Hematopoietic multipotent progenitor cell treated with erythropoietin and hydrocortisone succinate and interleukin-3 and kit ligand, for 15 days (in vitro differentiated cells): ENCODE data around the gene DSTYK.

Experiments used
- DNase-seq: peaks from one replicate; pipeline ENCODE4 v3.0.0-alpha.2; 2015; ENCODE audit warnings: low spot score

The DSTYK gene

DNA sequence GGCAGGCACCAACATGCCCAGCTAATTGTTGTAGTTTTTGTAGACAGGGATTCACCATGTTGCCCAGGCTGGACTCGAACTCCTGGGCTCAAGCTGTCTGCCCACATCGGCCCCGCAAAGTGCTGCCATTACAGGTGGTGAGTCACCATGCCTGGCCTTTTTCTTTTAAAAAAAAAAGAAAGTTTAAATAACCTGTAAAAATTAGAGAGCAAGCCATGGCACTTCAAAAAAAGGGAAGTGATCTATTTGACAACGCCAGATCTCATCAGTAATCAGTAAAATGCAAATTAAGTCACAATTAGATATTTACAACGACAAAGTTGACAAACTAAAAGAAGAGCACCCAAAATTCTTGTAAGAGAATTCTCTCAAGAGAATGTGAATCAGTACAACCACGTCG, 86.8 kb downstream of the DSTYK start:
- DNase-seq = no peak

DNA sequence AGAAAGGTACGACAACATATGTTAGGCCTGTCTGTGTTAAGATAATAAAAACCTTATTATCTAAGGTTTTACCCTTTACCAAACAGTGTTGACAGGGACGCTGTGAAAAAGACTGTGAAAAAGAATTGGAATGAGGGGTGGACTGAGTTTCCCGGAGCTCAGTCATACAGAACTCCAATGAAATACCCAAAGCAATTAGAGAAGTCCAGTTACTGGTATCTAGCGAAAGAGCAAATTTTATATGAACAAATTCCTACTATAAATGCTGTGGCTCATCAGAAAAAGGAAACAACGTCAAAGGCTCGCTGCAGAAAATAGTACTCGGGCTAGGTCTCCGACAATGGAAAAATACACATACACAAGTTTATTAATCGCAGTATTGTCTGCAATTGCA, 89.0 kb downstream of the DSTYK start:
- no peak for DNase-seq

DNA sequence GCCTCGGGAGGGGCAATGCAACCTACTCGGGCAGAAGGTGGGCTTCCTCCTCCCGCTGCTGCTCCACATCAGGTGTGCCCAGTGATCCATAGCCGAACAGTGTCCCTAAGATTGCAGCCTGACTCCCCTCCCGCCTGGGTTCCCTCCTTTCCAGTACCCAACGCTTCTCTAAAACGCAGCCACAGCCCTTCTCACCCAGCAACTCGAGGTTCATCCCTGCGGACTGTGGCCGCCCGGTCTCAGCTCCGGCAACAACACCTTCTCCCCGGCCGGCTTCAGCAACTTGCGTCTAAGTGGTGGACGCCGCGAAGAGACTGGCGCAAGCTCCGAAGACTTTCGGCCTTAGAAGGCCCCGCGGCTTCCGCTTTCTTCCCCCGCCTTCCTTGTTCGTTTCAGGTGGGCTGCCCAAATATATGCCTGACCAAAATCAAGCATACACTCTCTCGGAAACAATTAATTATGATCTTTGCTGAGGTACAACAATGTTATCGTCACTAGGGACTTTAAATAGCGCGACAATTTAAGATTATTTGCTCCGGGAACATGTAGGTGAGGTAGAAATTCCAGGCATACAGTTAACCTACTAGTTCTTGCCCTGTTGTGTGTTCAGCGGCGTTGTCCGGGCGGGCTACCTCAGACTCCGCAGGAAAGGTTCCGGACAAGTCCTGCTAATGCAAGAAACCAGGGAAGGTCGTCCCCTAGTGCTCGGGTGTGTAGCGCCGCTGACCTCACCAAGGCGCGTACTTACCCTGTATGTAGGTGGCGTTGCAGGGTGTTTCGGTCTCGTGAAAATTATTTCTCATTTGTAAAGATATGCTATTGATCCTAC, 89.6 kb downstream of the DSTYK start, which contains the start of gene RBBP5:
RBBP5 (minus strand) TSS at position 319 of the 829 bp plus-strand sequence; CDS start at position 214, 105 bp downstream.
- peak; percentile 97 for DNase-seq

DNA sequence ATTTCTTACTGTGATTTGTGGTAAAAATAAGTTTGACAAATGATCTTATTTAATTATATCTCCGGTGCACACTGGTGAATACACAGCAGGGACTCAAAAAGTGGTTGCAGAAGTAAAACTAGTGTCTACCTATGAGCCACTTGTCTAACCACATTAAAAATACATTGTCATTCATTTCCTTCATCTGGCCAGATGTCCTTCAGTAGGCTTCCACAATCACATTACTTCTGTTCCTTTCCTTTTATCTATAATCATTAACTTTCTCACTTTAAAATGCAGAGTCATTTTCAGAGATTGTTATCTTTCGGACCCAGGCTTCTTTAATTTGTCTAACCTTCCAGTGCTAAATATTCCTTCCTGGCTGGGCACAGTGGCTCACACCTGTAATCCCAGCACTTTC, 92.8 kb downstream of the DSTYK start:
- no peak for DNase-seq

DNA sequence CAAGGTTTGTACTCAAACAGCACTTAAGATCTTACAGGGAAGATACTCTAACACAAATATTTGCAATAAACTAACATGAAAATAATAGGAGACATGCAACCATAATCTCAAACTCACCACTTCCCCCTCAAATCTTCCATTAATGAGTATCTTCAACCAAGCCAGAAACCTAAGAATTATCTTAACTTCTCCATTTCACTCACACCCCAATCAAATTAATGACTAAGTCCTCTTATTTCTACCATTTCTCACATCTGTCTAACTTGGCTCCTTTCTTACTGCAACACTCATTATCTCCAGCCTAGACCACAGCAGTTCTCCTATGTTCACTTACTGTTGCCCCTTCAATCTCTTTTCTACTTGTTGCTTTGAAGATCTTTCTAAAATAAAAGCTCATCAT, 100.1 kb downstream of the DSTYK start:
- no peak for DNase-seq

DNA sequence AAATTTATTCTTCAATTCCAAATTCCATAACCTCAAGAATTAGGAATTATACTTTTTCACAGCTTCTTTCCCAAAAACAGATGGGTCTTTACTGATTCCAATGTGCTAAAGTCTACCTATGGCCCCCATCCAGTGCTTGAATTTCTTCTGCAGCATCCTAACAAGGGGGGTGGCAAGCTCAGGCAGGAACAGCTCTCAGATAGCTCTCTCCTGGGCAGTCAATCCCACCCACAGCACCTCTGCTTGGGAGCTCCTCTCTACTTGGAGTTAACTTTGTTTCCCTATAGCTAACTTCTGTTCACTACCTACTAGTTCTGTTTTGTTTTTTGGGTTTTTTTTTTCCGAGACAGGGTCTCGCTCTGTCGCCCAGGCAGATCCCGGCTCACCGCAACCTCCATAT, 101.8 kb downstream of the DSTYK start:
- DNase-seq = no peak

DNA sequence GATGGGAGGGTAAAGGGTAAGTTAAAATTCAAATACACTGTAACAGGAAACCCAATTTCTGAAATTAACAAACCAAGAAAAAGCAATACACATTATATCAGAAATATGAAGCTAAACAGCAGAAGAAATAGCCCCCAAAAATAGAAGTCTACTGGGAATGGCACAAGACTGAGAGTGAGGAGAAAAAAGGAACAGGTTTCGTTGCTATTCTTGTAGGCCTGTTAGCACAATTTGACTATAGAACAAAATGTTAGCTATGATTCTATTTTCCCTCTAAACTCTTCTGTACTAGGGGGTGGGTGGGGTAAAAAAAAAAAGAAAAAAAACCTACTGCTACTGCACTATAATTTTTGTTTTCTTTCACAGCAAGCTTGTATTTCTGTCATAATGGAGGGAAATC, 102.2 kb downstream of the DSTYK start:
- no peak for DNase-seq

DNA sequence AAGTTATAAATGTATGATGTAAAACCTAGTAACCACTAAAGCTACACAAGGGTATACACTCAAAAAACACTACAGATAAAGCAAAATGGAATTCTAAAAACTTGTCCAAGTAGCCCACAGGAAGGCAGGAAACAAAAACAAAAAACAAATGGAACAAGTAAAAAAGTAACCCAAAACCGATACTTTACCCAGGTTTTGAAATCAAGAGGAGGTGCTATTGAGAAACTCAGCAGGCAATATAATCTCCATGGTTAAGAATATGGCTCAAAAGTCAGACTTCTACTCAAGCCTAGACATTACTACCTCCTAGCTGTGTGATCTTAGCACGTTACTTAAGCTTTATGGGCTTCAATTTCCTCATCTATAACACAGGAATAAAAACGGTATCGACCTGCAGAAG, 103.0 kb downstream of the DSTYK start:
- DNase-seq = no peak

DNA sequence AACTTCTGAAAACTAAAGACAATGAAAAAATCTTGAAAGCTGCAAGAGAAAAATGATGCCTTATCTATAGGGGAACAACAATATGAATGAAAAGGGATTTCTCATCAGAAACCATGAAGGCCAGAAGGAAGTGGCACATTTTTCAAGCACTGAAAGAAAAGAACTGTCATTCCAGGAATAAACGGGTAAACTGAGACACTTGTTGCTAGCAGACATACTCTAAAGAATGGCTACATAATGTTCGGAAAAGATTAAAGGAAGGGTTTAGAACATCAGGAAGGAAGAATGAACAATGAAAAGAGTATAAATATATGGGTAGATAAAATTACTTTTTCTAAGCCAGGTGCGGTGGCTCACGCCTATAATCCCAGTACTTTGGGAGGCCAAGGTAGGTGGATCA, 104.2 kb downstream of the DSTYK start:
- DNase-seq = no peak

DNA sequence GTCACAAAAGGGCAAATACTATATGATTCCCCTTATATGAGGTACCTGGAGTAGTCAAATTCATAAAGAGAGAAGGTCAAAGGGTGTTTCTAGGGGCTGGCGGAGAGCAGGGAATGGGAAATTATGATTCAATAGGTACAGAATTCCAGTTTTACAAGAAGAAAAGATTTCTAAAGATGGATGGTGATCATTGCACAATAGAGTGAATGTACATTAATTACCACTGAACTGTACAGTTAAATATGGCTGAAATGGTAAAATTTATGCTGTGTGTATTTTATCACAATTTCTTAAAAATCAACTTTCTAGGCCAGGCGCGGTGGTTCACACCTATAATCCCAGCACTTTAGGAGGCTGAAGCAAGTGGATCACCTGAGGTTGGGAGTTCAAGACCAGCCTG, 109.1 kb downstream of the DSTYK start:
- DNase-seq = no peak

DNA sequence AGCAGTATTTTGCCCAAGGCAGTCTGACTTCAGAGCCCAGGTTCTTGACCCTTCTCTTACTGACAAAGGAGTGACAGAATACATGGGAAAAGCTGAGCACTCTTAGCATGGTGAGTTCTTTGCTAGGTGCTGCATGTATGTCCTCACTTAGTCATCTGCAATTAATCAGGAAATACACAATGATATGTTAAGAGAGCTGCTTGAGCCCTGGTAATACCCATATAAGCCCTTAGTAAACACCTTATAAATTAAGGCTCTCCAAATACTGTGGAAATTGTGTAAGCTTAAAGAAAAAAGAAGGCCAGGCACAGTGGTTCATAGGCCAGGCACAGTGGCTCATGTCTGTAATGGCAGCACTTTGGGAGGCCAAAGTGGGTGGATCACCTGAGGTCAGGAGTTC, 113.3 kb downstream of the DSTYK start:
- DNase-seq = no peak

DNA sequence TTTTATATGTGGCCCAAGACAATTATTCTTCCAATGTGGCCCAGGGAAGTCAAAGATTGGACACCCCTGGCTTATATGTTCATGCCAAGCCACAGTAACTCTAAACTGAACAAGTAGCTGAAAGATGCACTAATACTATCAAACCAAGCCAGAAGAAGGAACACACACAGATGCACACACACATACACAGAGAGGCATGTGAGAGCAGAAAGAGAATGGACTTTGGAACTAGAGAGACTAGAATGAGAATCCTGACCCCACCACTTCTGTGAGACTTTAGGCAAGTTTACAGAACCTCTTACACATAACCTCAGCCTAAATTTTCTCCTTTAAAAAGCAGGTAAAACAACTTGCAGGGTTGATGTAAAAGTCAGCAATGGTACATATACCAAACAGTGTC, 116.1 kb downstream of the DSTYK start:
- no peak for DNase-seq
